GM18907 (cell line): ENCODE measurements around the gene LRMDA.
"Not testable (repeated sequence)": the region's sequence is repeated elsewhere in the genome, so short reads cannot be mapped to it uniquely, and the experiment has no call there.

Experiments used
- ATAC-seq: cut with Tn5 transposase; IDR thresholded peaks from one replicate; pipeline ENCODE4 v1.9.1; 2021; ENCODE audit warnings: mild to moderate bottlenecking, moderate library complexity; ENCODE audit not compliant: unreplicated experiment

Gene LRMDA

GRCh38 chr10:75502389-75502788, 71.0 kb downstream of the LRMDA start:
- ATAC-seq = no peak

- no peak for ATAC-seq
These were observed 71.4 kb downstream of the LRMDA start for GRCh38 chr10:75502838-75503237.

GRCh38 chr10:75505293-75505692, 73.9 kb downstream of the LRMDA start:
- ATAC-seq = no peak

DNA sequence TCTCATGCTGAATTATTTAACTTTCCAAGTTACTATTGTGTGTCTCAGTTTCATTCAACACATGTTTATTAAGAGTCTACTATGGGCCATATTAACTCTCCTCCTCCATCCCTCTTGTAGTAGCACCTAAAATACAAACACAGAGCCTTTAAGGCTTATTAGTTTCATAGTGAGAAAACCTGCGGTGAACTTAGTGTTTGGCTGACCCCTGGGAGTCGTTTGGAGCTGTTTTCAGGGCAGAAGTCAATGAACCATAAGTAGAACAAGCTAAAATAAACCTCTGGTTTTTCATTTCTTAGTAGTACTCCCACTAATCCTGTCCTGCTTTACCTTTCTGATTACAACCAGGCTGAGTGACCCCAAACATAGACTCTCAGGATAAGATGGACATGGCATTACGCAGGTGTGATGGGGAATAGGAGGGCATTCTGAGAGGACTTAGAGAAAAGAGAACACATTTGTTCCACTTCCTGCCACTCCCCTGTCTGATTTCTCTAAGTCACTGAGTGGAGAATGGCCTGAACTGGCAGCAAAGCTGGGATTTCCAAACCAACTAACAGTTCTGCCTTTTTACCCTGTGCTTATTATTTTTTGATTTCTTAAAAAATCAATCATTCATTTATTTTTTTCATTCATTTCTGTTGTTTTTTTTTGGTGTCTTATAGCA, 74.5 kb downstream of the LRMDA start:
- ATAC-seq = peak; percentile 91

- no peak for ATAC-seq
These were observed 75.5 kb downstream of the LRMDA start for GRCh38 chr10:75506930-75507329.

DNA sequence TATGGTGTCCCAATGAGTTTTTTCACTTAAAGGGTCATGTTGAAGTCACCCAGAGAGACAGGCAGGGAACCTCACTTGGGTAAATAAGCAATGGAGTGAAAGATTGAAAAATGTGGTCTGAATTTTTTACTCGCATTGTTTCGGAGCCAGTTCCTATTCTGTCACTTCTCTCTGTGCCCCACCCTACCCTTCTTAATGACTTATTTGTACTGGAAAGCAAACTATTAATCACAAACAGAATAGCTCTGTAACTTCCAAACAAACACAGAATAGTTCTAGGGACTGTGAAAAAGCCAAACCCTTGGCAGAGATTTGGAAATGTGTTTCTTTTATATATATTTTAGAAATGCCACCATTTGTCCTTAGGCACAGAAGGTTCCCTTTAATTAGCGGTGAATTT, 76.0 kb downstream of the LRMDA start:
- ATAC-seq = no peak

- no peak for ATAC-seq
These were observed 76.9 kb downstream of the LRMDA start for GRCh38 chr10:75508239-75508813.

- no peak for ATAC-seq
These were observed 77.4 kb downstream of the LRMDA start for GRCh38 chr10:75508814-75509306.

DNA sequence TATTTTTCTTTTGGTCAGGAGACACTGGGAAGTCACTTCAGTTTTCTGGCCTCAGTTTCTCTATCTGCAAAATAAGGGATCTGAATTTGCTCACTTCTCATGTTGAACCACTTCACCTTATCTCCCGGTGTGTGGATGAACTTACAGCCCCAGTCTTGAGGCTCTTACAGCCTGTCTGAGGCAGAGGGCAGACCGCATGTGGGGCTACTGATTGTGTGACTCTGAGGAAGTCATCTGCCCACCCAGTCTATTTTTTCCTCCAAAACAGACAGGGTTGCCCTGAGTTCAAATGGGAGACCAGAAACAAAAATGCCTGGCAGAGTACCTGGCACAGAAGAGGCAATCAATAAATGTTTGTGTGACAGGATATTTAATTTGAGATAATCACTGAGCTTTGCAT, 78.3 kb downstream of the LRMDA start:
- ATAC-seq = no peak

DNA sequence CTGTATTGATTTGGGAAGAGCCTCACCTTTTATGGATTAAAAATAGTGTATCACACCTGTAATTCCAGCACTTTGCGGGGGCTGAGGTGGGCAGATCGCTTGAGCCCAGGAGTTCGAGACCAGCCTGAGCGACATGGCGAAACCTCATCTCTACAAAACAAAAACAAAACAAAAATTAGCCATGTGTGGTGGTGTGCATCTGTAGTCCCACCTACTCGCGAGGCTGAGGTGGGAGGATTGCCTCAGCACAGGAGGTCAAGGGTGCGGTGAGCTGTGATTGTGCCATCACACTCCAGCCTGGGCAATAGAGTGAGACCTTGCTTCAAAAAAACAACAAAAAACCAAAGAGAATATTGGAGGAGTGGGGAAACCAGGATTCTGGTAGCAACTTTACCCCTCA, 79.6 kb downstream of the LRMDA start:
- ATAC-seq = no peak

DNA sequence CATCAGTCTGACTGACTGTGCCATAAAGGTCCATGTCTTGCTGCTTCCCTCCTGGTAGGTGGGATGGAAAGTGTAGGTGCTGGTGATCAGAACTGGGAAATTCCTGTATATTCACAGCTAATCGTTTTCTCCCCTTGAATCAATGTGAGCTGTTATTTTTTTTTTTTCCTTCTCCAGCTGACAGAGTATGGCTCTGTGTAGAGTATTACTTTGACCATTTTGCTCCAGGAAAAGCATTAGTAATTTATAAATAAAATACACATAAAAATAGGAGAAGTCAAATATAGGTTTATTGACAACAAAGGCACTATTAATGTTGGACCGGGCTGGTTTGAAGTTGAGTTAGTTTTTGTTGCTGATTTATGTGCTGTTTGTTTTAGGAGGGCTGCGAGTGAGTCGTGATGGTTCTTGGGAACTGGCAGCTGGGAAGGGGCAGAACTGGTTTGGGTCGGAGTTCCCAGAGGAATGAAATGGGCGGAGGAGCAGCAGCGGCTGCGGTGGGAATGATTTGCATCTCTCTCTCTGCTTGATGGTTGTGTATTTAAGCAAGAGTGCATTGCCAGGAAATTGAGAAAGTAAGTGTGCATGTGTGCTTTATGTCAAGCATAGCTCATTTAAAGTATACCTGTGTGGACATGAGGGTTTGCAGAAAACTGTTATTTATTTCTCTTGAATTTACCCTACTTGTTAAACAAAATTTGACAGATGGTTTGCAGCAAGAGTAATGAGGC, 80.9 kb downstream of the LRMDA start:
- ATAC-seq = no peak

- ATAC-seq = no peak
These were observed 82.0 kb downstream of the LRMDA start for GRCh38 chr10:75513292-75513885.

DNA sequence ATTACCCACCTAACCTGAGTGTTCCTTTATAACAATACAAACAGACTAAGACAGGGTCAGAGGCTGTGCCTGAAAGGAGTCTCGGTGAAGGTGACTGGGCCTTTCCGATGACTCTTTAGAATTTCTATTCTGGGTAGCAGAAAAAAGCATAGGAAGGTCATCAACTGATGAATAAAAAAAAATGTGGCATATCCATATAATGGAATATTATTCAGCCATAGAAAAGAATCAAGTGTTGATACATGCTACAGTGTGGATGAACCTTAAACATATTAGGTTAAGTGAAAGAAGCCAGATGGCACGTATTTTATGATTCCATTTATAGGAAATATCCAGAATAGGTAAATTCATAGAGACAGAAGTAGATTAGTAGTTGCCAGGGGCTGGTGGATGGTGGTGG, 83.4 kb downstream of the LRMDA start:
- ATAC-seq = no peak

DNA sequence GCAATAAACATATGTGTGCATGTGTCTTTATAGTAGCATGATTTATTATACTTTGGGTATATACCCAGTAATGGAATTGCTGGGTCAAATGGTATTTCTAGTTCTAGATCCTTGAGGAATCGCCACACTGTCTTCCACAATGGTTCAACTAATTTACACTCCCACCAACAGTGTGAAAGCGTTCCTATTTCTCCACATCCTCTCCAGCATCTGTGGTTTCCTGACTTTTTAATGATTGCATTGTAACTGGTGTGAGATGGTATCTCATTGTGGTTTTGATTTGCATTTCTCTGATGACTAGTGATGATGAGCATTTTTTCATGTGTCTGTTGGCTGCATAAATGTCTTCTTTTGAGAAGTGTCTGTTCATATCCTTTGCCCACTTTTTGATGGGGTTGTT, 84.7 kb downstream of the LRMDA start:
- not testable (repeated sequence) for ATAC-seq

GRCh38 chr10:75519213-75519612, 87.8 kb downstream of the LRMDA start:
- ATAC-seq = not testable (repeated sequence)

- not testable (repeated sequence) for ATAC-seq
These were observed 89.9 kb downstream of the LRMDA start for GRCh38 chr10:75521194-75521829.

GRCh38 chr10:75525067-75525466, 93.6 kb downstream of the LRMDA start:
- no peak for ATAC-seq

GRCh38 chr10:75525646-75526045, 94.2 kb downstream of the LRMDA start:
- ATAC-seq = no peak

DNA sequence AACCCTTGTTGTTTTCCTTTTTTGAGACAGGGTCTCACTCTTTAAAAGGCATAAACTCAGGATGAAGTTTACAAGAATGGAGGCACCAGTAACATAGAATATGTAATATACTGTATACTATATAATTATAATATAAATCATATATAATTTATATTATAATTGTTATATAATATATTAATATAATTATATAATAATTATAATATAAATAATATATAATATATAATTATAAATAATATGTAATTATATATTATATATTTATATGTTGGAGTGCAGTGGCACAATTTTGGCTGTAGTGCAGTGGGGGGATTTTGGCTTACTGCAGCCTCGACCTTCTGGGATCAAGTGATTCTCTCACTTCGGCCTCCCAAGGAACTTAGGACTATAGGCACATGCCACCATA, 96.1 kb downstream of the LRMDA start:
- no peak for ATAC-seq

- no peak for ATAC-seq
These were observed 97.0 kb downstream of the LRMDA start for GRCh38 chr10:75528392-75528791.

DNA sequence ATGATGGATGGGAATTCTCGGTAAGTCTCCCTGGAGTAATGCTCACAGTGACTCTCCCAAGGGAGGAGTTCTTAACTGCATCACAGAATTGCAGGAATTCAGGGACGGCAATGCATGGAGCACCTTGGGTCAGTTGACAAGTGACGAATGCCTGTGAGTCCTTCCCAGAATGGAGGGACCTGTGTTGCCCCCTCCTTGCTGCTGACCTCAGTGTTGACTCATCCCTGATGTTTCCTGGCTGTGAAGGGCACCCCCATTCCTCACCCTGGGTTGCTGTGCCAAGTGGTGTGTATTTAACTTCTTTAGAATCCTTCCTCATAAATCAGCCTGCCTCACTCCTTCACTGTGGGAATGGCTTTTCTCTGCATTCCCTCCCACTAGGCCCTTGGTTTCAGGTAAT, 98.9 kb downstream of the LRMDA start:
- ATAC-seq = no peak
